ENCODE results near the gene TEX44. TPM values are rescaled to one million over a fixed set of nuclear protein-coding genes. Genes with fewer than 3 reads are reported as not detected.

TEX44 gene
- polyA plus RNA-seq, 1 donor from 2014 or later, result not detected

- H3F3A ChIP-seq (ENCODE audit: insufficient read depth, low read length, poor library complexity, severe bottlenecking), result no peaks in the 10 kb centered on the region
- H3K9me2 ChIP-seq (ENCODE audit: insufficient read depth, low read length), result no peaks in the 10 kb centered on the region
- H3K4me3 ChIP-seq (ENCODE audit: low read length), result no peak overlapping the region
- no peak overlapping the region for H3K9ac ChIP-seq (ENCODE audit: low read length)
- no peaks in the 10 kb centered on the region for H3K9me3 ChIP-seq (ENCODE audit: low read length)
- H3K36me3 ChIP-seq (ENCODE audit: insufficient read depth, low read length), result no peaks in the 10 kb centered on the region
- H2AFZ ChIP-seq (ENCODE audit: low read depth, low read length), result no peak overlapping the region
- H3K79me2 ChIP-seq (replicated peaks; ENCODE audit: insufficient read depth, low read length), result no peaks in the 10 kb centered on the region
- no peak overlapping the region for H3K4me2 ChIP-seq (ENCODE audit: low read length)
- no peaks in the 10 kb centered on the region for H3K27me3 ChIP-seq (ENCODE audit: insufficient read depth, low read depth, low read length)
- no peak for TF ChIP-seq SMC3 (conservative IDR thresholded peaks at IDR 0.05; ENCODE audit: poor library complexity)
- no peak for TF ChIP-seq TAF1 (IDR thresholded peaks at IDR 0.05; ENCODE audit: low read depth)
- no peak for TF ChIP-seq EP300 (conservative IDR thresholded peaks at IDR 0.05; ENCODE audit: poor library complexity, severe bottlenecking)
- TF ChIP-seq POLR2AphosphoS5 (IDR thresholded peaks at IDR 0.05), result no peak
- no peak for TF ChIP-seq EZH2 (IDR thresholded peaks at IDR 0.05; ENCODE audit: borderline replicate concordance, insufficient read depth, low read length, poor library complexity, severe bottlenecking)
- TF ChIP-seq CTCF (IDR thresholded peaks at IDR 0.05; ENCODE audit: poor library complexity, severe bottlenecking), result no peak
- TF ChIP-seq MXI1 (conservative IDR thresholded peaks at IDR 0.05; ENCODE audit: poor library complexity, severe bottlenecking), result no peak
- TF ChIP-seq REST (IDR thresholded peaks at IDR 0.05; ENCODE audit: borderline replicate concordance), result no peak
- no peak for TF ChIP-seq RAD21 (conservative IDR thresholded peaks at IDR 0.05)
- H4K20me1 ChIP-seq (ENCODE audit: insufficient read depth), result no peaks in the 10 kb centered on the region
- no peak overlapping the region for H3K27ac ChIP-seq (ENCODE audit: low read length)
Measured at GRCh38 chr2:231571661-231572191, 20.9 kb upstream of the TEX44 start.

- Histone ChIP-seq H3K79me2 (replicated peaks; ENCODE audit: insufficient read depth, low read length) (no peaks in the 10 kb centered on the region), H3K9me3 (ENCODE audit: low read length) (no peaks in the 10 kb centered on the region), H3K9me2 (ENCODE audit: insufficient read depth, low read length) (no peaks in the 10 kb centered on the region), H3K27me3 (ENCODE audit: insufficient read depth, low read depth, low read length) (no peaks in the 10 kb centered on the region), H3K27ac (ENCODE audit: low read length) (no peak overlapping the region), H3K36me3 (ENCODE audit: insufficient read depth, low read length) (no peaks in the 10 kb centered on the region), H3K4me2 (ENCODE audit: low read length) (no peak overlapping the region), H2AFZ (ENCODE audit: low read depth, low read length) (no peak overlapping the region), H3F3A (ENCODE audit: insufficient read depth, low read length, poor library complexity, severe bottlenecking) (no peaks in the 10 kb centered on the region), H3K9ac (ENCODE audit: low read length) (no peak overlapping the region), H4K20me1 (ENCODE audit: insufficient read depth) (no peaks in the 10 kb centered on the region), H3K4me3 (ENCODE audit: low read length) (no peak overlapping the region)
- TF ChIP-seq EP300 (conservative IDR thresholded peaks at IDR 0.05; ENCODE audit: poor library complexity, severe bottlenecking) (no peak), REST (IDR thresholded peaks at IDR 0.05; ENCODE audit: borderline replicate concordance) (no peak), POLR2AphosphoS5 (IDR thresholded peaks at IDR 0.05) (no peak), EZH2 (IDR thresholded peaks at IDR 0.05; ENCODE audit: borderline replicate concordance, insufficient read depth, low read length, poor library complexity, severe bottlenecking) (no peak)
Measured at GRCh38 chr2:231573096-231573495, 19.6 kb upstream of the TEX44 start.

Measured in neural cell (in vitro differentiated cells).